Measurements from ENCODE around the gene MUSK.

The MUSK gene

GRCh38 chr9:110777876-110778215, 109.3 kb downstream of the MUSK start:
- TF ChIP-seq EZH2 (IDR thresholded peaks at IDR 0.05; ENCODE audit: borderline replicate concordance, low read length) (no peak), CTCF (IDR thresholded peaks at IDR 0.05; ENCODE audit: low read length) (no peak)
- no peaks in the 10 kb centered on the region for H3K27me3 ChIP-seq (ENCODE audit: insufficient read depth, low read length)
- no peaks in the 10 kb centered on the region for H3F3A ChIP-seq (ENCODE audit: insufficient read depth, low read length)
- H3K4me3 ChIP-seq (ENCODE audit: low read depth, low read length, poor library complexity, severe bottlenecking), result no peak overlapping the region
- no peaks in the 10 kb centered on the region for H3K4me1 ChIP-seq (ENCODE audit: insufficient read depth, low read length, severe bottlenecking)
- H2AFZ ChIP-seq (ENCODE audit: low read length), result no peak overlapping the region
- H3K79me2 ChIP-seq (ENCODE audit: insufficient read depth, low read length), result no peaks in the 10 kb centered on the region
- H3K9me2 ChIP-seq (ENCODE audit: low read depth, low read length), result no peaks in the 10 kb centered on the region
- no peak overlapping the region for H3K4me2 ChIP-seq (ENCODE audit: low read length)
- H3K27ac ChIP-seq (ENCODE audit: low read depth, low read length, poor library complexity, severe bottlenecking), result no peak overlapping the region
- H4K20me1 ChIP-seq (ENCODE audit: insufficient read depth, low read length), result no peaks in the 10 kb centered on the region
- no peak overlapping the region for H3K9ac ChIP-seq (ENCODE audit: low read length)
- H3K9me3 ChIP-seq (ENCODE audit: low read length), result no peaks in the 10 kb centered on the region
- H3K36me3 ChIP-seq (ENCODE audit: insufficient read depth, low read length), result no peaks in the 10 kb centered on the region

- Histone ChIP-seq H3K4me1 (ENCODE audit: insufficient read depth, low read length, severe bottlenecking) (no peaks in the 10 kb centered on the region), H3K79me2 (ENCODE audit: insufficient read depth, low read length) (no peaks in the 10 kb centered on the region), H3K36me3 (ENCODE audit: insufficient read depth, low read length) (no peaks in the 10 kb centered on the region), H3F3A (ENCODE audit: insufficient read depth, low read length) (no peaks in the 10 kb centered on the region), H3K4me3 (ENCODE audit: low read depth, low read length, poor library complexity, severe bottlenecking) (no peak overlapping the region), H3K9ac (ENCODE audit: low read length) (no peak overlapping the region), H3K4me2 (ENCODE audit: low read length) (no peak overlapping the region), H3K27me3 (ENCODE audit: insufficient read depth, low read length) (no peaks in the 10 kb centered on the region), H2AFZ (ENCODE audit: low read length) (no peak overlapping the region), H3K9me3 (ENCODE audit: low read length) (no peaks in the 10 kb centered on the region), H3K9me2 (ENCODE audit: low read depth, low read length) (no peaks in the 10 kb centered on the region), H4K20me1 (ENCODE audit: insufficient read depth, low read length) (no peaks in the 10 kb centered on the region), H3K27ac (ENCODE audit: low read depth, low read length, poor library complexity, severe bottlenecking) (no peak overlapping the region)
- TF ChIP-seq EZH2 (IDR thresholded peaks at IDR 0.05; ENCODE audit: borderline replicate concordance, low read length), result no peak
- no peak for TF ChIP-seq CTCF (IDR thresholded peaks at IDR 0.05; ENCODE audit: low read length)
Measured at GRCh38 chr9:110782701-110783100, 114.1 kb downstream of the MUSK start.

GRCh38 chr9:110784309-110784708, 115.7 kb downstream of the MUSK start:
- no peak overlapping the region for H3K27ac ChIP-seq (ENCODE audit: low read depth, low read length, poor library complexity, severe bottlenecking)
- H3K4me3 ChIP-seq (ENCODE audit: low read depth, low read length, poor library complexity, severe bottlenecking), result no peak overlapping the region
- H3K79me2 ChIP-seq (ENCODE audit: insufficient read depth, low read length), result no peaks in the 10 kb centered on the region
- no peaks in the 10 kb centered on the region for H3K36me3 ChIP-seq (ENCODE audit: insufficient read depth, low read length)
- H3K4me1 ChIP-seq (ENCODE audit: insufficient read depth, low read length, severe bottlenecking), result no peaks in the 10 kb centered on the region
- H3F3A ChIP-seq (ENCODE audit: insufficient read depth, low read length), result no peaks in the 10 kb centered on the region
- H3K27me3 ChIP-seq (ENCODE audit: insufficient read depth, low read length), result no peaks in the 10 kb centered on the region
- no peak overlapping the region for H3K9ac ChIP-seq (ENCODE audit: low read length)
- H2AFZ ChIP-seq (ENCODE audit: low read length), result no peak overlapping the region
- no peaks in the 10 kb centered on the region for H3K9me2 ChIP-seq (ENCODE audit: low read depth, low read length)
- H3K9me3 ChIP-seq (ENCODE audit: low read length), result no peaks in the 10 kb centered on the region
- no peak overlapping the region for H3K4me2 ChIP-seq (ENCODE audit: low read length)
- no peak for TF ChIP-seq EZH2 (IDR thresholded peaks at IDR 0.05; ENCODE audit: borderline replicate concordance, low read length)
- TF ChIP-seq CTCF (IDR thresholded peaks at IDR 0.05; ENCODE audit: low read length), result no peak
- no peaks in the 10 kb centered on the region for H4K20me1 ChIP-seq (ENCODE audit: insufficient read depth, low read length)

Data from OCI-LY1 (cell line).